ENCODE data around the gene PLA2G4B.
A peak's percentile ranks its signal among the peaks of the same experiment; 100 is the strongest.

PLA2G4B gene

DNA sequence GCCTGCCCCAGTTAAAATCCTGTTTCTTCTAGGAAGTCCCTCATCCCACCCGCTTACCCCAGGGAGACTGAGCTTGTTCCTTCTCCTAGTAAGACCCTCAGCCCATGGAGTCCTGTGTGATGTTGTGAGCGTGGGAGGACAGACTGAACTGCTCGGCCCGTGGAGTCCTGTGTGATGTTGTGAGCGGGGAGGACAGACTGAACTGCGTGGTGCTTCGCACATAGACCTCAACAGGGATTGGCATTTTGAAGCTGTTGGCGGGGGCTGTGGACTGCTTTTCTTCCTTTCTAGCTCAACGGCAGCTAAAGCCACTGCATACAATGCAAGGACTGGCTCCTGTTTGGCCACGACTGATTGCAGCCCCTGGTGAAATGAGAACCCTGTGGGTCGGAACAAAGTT lies 56.8 kb downstream of the PLA2G4B start:
- Mint-ChIP-seq H3K27me3 (no peaks in the 10 kb centered on the region), H3K9me3 (no peaks in the 10 kb centered on the region), H3K27ac (peak overlapping the region; percentile 87), H3K36me3 (ENCODE audit: low read depth) (peaks cover 29% of the 10 kb centered on the region), H3K4me1 (ENCODE audit: low read depth) (peaks cover 34% of the 10 kb centered on the region), H3K4me3 (peak overlapping the region; percentile 6)
- no peak for DNase-seq

DNA sequence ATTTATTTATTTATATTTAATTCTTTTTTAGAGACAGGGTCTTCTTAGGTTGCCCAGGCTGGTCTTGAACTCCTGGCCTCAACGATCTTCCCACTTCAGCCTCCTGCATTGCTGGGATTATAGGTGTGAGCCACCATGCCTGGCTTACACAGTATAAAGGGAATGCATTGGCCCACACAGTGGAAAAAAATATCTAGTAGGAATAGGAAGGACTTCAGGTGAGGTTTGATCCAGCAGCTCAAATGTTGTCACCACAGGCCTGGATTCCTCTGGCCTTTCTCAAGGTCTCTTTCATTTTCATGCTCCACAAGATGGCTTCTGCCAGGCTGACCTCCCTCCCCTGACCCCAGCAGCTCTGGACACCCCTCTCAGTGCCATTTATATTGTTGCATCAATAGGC lies 57.3 kb downstream of the PLA2G4B start:
- Mint-ChIP-seq H3K36me3 (ENCODE audit: low read depth) (peaks cover 33% of the 10 kb centered on the region), H3K4me1 (ENCODE audit: low read depth) (peaks cover 34% of the 10 kb centered on the region), H3K27ac (peak overlapping the region; percentile 61), H3K9me3 (no peaks in the 10 kb centered on the region), H3K27me3 (no peaks in the 10 kb centered on the region), H3K4me3 (no peak overlapping the region)
- no peak for DNase-seq

DNA sequence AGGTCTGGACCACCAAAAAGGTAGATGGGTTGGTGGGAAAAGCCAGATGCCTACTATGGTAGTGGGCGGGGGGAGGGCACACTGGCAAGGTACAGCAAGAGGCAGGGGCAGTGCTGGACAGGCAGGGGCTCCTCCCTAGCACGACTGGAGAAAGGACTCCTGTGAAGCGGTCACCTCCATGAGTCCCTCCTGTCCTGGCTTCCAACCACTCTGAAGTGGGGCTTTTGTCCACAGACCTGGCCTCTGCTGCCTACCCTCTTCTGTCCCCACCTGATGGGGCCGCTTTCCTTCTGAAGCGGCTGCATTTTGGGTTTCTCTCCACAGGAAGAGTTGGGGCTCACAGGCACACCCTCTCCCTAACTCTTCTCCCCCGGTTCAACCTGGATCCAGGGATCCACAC lies 57.9 kb downstream of the PLA2G4B start:
- no peak for DNase-seq
- Mint-ChIP-seq H3K27ac (peak overlapping the region; percentile 61), H3K9me3 (no peaks in the 10 kb centered on the region), H3K4me3 (no peak overlapping the region), H3K27me3 (no peaks in the 10 kb centered on the region), H3K36me3 (ENCODE audit: low read depth) (peaks cover 39% of the 10 kb centered on the region), H3K4me1 (ENCODE audit: low read depth) (peaks cover 34% of the 10 kb centered on the region)

DNA sequence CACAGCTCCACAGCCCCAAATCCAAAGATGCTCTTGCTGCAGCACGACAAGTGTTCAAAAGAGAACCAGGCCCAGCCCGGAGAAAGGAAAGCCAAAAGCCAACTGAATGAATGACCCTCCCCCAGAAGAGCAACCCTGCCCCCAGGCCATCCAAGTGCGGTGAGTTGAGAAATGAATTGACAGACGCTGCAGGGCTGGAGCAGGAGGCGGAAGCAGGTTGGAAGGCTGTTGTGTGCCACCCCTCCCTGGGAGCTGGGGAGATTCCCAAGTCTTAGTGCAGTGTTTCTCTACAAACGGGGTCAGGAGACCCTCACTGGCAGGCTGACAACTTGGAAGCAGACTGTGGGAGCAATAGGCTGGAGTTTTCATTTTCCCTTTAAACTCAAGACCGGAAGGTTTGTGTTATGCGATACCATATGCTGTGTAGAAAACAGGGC lies 58.7 kb downstream of the PLA2G4B start:
- peaks cover 40% of the 10 kb centered on the region for H3K36me3 Mint-ChIP-seq (ENCODE audit: low read depth)
- no peak overlapping the region for H3K4me3 Mint-ChIP-seq
- peak overlapping the region; percentile 53 for H3K27ac Mint-ChIP-seq

More for the DNA sequence above, 58.7 kb downstream of the PLA2G4B start:
- Mint-ChIP-seq H3K9me3 (no peaks in the 10 kb centered on the region), H3K27me3 (no peaks in the 10 kb centered on the region), H3K4me1 (ENCODE audit: low read depth) (peaks cover 33% of the 10 kb centered on the region)
- no peak for DNase-seq
